Activated CD4-positive, CD25-positive, alpha-beta regulatory T cell (primary cell): ENCODE measurements around the gene PIERCE2.
"Not testable (repeated sequence)": the region's sequence is repeated elsewhere in the genome, so short reads cannot be mapped to it uniquely, and the experiment has no call there.

Source experiments
- DNase-seq, 4 experiments: peaks; one replicate each; lab custom pipeline; 2025; lab: John Stamatoyannopoulos, UW

Gene PIERCE2

GRCh38 chr15:55434989-55435825, 26.9 kb downstream of the PIERCE2 start:
- no peak for DNase-seq

- not testable (repeated sequence) for DNase-seq
Measured at GRCh38 chr15:55443141-55443540, 34.8 kb downstream of the PIERCE2 start.

GRCh38 chr15:55445936-55446335, 37.6 kb downstream of the PIERCE2 start:
- DNase-seq = not testable (repeated sequence)

GRCh38 chr15:55446379-55447029, 38.2 kb downstream of the PIERCE2 start:
- DNase-seq = not testable (repeated sequence)

- DNase-seq = not testable (repeated sequence)
Measured at GRCh38 chr15:55447030-55447394, 38.7 kb downstream of the PIERCE2 start.

- DNase-seq = no peak
Measured at GRCh38 chr15:55457401-55458022, 49.2 kb downstream of the PIERCE2 start.

GRCh38 chr15:55461447-55461846, 53.2 kb downstream of the PIERCE2 start:
- no peak for DNase-seq

GRCh38 chr15:55468321-55468720, 60.0 kb downstream of the PIERCE2 start:
- DNase-seq = no peak
